ENCODE results near the gene ORAI2. TPM values are rescaled to one million over a fixed set of nuclear protein-coding genes. Genes with fewer than 3 reads are reported as not detected.

The ORAI2 gene
- total and polyA plus RNA-seq, 2 of the 8 experiments (the other 6 are each of a cell fraction or from before 2014, with no cell fraction given): 20.7 to 35.2 TPM

DNA sequence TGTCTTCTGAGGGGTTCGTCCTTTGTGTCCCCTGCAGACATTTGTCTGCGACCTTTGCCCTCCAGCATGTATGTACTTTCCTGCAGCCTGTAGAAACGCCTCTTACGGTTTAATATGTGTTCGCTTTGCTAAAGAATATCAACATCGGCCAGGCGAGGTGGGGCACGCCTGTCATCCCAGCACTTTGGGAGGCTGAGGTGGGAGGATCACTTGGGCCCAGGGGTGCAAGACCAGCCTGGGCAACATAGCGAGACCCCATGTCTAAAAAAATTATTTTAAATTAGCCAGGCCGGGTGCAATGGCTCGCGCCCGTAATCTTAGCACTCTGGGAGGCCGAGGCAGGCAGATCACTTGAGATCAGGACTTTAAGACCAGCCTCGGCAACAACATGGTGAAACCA is 15.8 kb downstream of the ORAI2 start:
- Histone ChIP-seq H3K4me3 (ENCODE audit: extremely low read depth in 1 of 4, insufficient read depth in 2 of 4, low read depth in 3 of 4, low read length in 4 of 4) (no peak overlapping the region), H3K18ac (ENCODE audit: extremely low read depth, low read length) (no peak overlapping the region), H2BK20ac (ENCODE audit: low read length) (no peak overlapping the region), H4K91ac (replicated peaks; ENCODE audit: insufficient read length, low read length) (no peak overlapping the region), H3K9ac (replicated peaks in 1 of 4; ENCODE audit: extremely low read depth in 1 of 4, low read depth in 3 of 4, low read length in 3 of 4) (no peak overlapping the region), H4K20me1 (replicated peaks in 1 of 2; ENCODE audit: control insufficient read depth in 1 of 2, insufficient read depth in 2 of 2, low read length in 2 of 2) (peaks cover 0 to 3% of the 10 kb centered on the region in 2 experiments), H2BK120ac (replicated peaks; ENCODE audit: low read depth, low read length) (no peak overlapping the region), H3K9me3 (ENCODE audit: insufficient read depth in 2 of 2, low read depth in 1 of 2, low read length in 1 of 2) (no peaks in the 10 kb centered on the region), H2AK5ac (ENCODE audit: low read depth, low read length) (no peak overlapping the region), H3K23me2 (ENCODE audit: low read depth, low read length) (no peaks in the 10 kb centered on the region; the same call in 1 of the 2 replicates), H2BK12ac (ENCODE audit: low read depth, low read length) (no peak overlapping the region), H2BK15ac (ENCODE audit: low read length) (no peak overlapping the region), H3K79me1 (ENCODE audit: low read depth, low read length) (no peaks in the 10 kb centered on the region), H2BK5ac (ENCODE audit: low read depth, low read length) (no peak overlapping the region), H3K56ac (replicated peaks; ENCODE audit: insufficient read length, low read depth, low read length) (no peak overlapping the region), H3K79me2 (ENCODE audit: control insufficient read depth in 1 of 2, insufficient read depth in 2 of 2, low read length in 2 of 2) (no peaks in the 10 kb centered on the region), H3K4me1 (replicated peaks in 1 of 4; ENCODE audit: control insufficient read depth in 3 of 4, insufficient read depth in 4 of 4, low read length in 3 of 4) (peaks cover 0 to 3% (median 0%) of the 10 kb centered on the region in 4 experiments; a peak in 2 of 7 replicates), H3K36me3 (ENCODE audit: control insufficient read depth in 2 of 4, insufficient read depth in 4 of 4, low read length in 3 of 4) (peaks cover 2 to 17% (median 6%) of the 10 kb centered on the region in 4 experiments; a peak in 5 of 8 replicates), H3K27ac (ENCODE audit: low read depth, low read length) (no peak overlapping the region), H3K4me2 (ENCODE audit: insufficient read depth in 1 of 2, low read depth in 2 of 2, low read length in 2 of 2) (no peak overlapping the region), H3K4ac (replicated peaks; ENCODE audit: insufficient read length, low read depth, low read length) (no peak overlapping the region), H3K23ac (ENCODE audit: insufficient read length) (no peak overlapping the region), H3K14ac (ENCODE audit: insufficient read length) (no peak overlapping the region), H3K27me3 (replicated peaks in 1 of 4; ENCODE audit: control insufficient read depth in 3 of 4, extremely low read depth in 1 of 4, insufficient read depth in 3 of 4, low read length in 3 of 4) (no peaks in the 10 kb centered on the region), H2AFZ (ENCODE audit: low read length) (no peak overlapping the region), H4K8ac (ENCODE audit: extremely low read depth, insufficient read depth, low read length) (no peak overlapping the region), H4K5ac (ENCODE audit: insufficient read length, low read depth, low read length) (no peak overlapping the region)
- POLR2A ChIA-PET (ENCODE audit: partially characterized antibody): interaction anchor here (0.7 to 0.9 kb wide), 2 partner anchors 23 to 53 kb away, joined by 3 read pairs; partner anchors contain the start of gene PRKRIP1
- DNase-seq (ENCODE audit: low read depth in 1 of 2, low spot score in 2 of 2): no peak
- no peak for FAIRE-seq
- WGBS, 2 experiments (ENCODE audit: extremely low coverage in 1 of 2, insufficient coverage in 1 of 2, insufficient read length in 1 of 2, insufficient replicate concordance in 2 of 2, low coverage in 1 of 2, low lambda C conversion rate in 2 of 2, missing lambda C conversion rate in 1 of 2): 91% methylated on average over 15 of the region's 15 CpGs; no CpG with 5 or more reads in 1 of the 2 experiments
- TF ChIP-seq SP2 (IDR thresholded peaks at IDR 0.05; ENCODE audit: low read length): no peak
- CTCF ChIA-PET (ENCODE audit: partially characterized antibody): interaction anchor here (0.9 to 4.0 kb wide), 6 partner anchors 8 to 45 kb away, joined by 3 to 22 read pairs (median 4); partner anchors contain the start of genes ALKBH4 and LRWD1
